NB4 (cell line): ENCODE results near the gene IFNGR1.

Experiments
- CTCF ChIP-seq: IDR thresholded peaks from one replicate; pipeline ENCODE4 v1.5.1; 2012; ENCODE audit warnings: low read depth, low read length
- POLR2A ChIP-seq: IDR thresholded peaks from 2 replicates; pipeline ENCODE4 v1.6.1; 2011; ENCODE audit warnings: mild to moderate bottlenecking; ENCODE audit not compliant: insufficient read length; ENCODE audit errors: extremely low read depth

- TF ChIP-seq CTCF (no peak), POLR2A (no peak)
Observed at GRCh38 chr6:137236581-137237355, 17.6 kb upstream of the IFNGR1 start.
